Right lobe of liver (tissue), 6 donors: Measurements from ENCODE around the gene ATRIP. TPM values are rescaled to one million over a fixed set of nuclear protein-coding genes. Genes with fewer than 3 reads are reported as not detected.

ENCODE experiments used
- ATAC-seq, 4 donors: fragments of 200-7000 bp; cut with Tn5 transposase; one replicate each; pipeline ENCODE4 v1.9.1; 2020; ENCODE audit warnings: mild to moderate bottlenecking in 4 of 4, moderate library complexity in 4 of 4
- DNase-seq, 3 donors: peaks; one replicate each; pipeline ENCODE4 v3.0.0-alpha.2; 2020
- H3K27ac ChIP-seq, 3 donors: fragments of 200-600 bp; one replicate each; pipeline ENCODE4 v1.8.0; 2022
- H3K27me3 ChIP-seq, 2 donors: fragments of 200-600 bp; one replicate each; pipeline ENCODE4 v1.8.0; 2022
- H3K36me3 ChIP-seq, 4 donors: fragments of 200-600 bp; sonication (generic) in 1 of 4; one replicate each; pipeline versions ENCODE4 v1.5.1 to v1.8.0; 2017 to 2022; ENCODE audit warnings: control low read depth in 1 of 4
- H3K4me1 ChIP-seq, 4 donors: fragments of 200-600 bp; sonication (generic) in 1 of 4; one replicate each; pipeline versions ENCODE4 v1.5.1 to v1.8.0; 2017 to 2022; ENCODE audit warnings: control low read depth in 1 of 4
- H3K4me3 ChIP-seq, 3 donors: fragments of 200-600 bp; one replicate each; pipeline ENCODE4 v1.8.0; 2022
- H3K9me3 ChIP-seq, 4 donors: fragments of 200-600 bp; sonication (generic) in 1 of 4; one replicate each; pipeline versions ENCODE4 v1.5.1 to v1.8.0; 2017 to 2022; ENCODE audit warnings: control low read depth in 1 of 4
- CTCF ChIP-seq, 4 donors: fragments of 200-600 bp in 3 of 4; fragments of 450-650 bp in 1 of 4; IDR thresholded peaks; one replicate each; pipeline versions ENCODE4 v1.5.1 to v1.8.0; 2016 to 2022; ENCODE audit warnings: antibody characterized with exemption in 4 of 4, mild to moderate bottlenecking in 2 of 4
- POLR2A ChIP-seq: fragments of 450-650 bp; IDR thresholded peaks from one replicate; pipeline ENCODE4 v1.6.1; 2017; ENCODE audit warnings: antibody characterized with exemption, mild to moderate bottlenecking
- WGBS: methylation state at CpG from one replicate; pipeline ENCODE4 v1.1.6; 2018; ENCODE audit warnings: low coverage, low lambda C conversion rate; ENCODE audit not compliant: insufficient coverage; ENCODE audit errors: missing lambda C conversion rate; 5-methylcytosine and 5-hydroxymethylcytosine counted together
- intact Hi-C, 2 donors: fragments of 100-400 bp; cut with DNase I; formaldehyde crosslinking; loops; one replicate each; pipeline versions ENCODE4 v1.11.2 to v1.14.1; 2022
- total RNA-seq, 6 experiments: library from RNA; depleted of rRNA in 2 of 6; stranded (reverse); fragments of >200 nt in 2 of 6; fragmentation: NEBNext Ultra II Directional in 3 of 6; extraction: Animal tissue kit (Norgen Biotek cat#: 25700) in 3 of 6; gene quantifications; one replicate each; pipeline versions ENCODE4 v1.1.0 to v1.2.4, GENCODE V29; 2016 to 2023
- donor health status: DM: no; HTN: yes; CAD: no.
- donor health status: DM: no; HTN: no; CAD: no.
- donor health status: DM: no; HTN: no; CAD: no.
- donor health status: DM: no; HTN: yes; CAD: no.
- donor health status: DM: no; HTN: yes; CAD: no.

ATRIP gene
- total RNA-seq, 6 experiments from 2014 or later, result 2.4 to 4.5 (median 3.2) TPM

GRCh38 chr3:48493203-48493501 lies 46.6 kb downstream of the ATRIP start:
- H3K4me1 ChIP-seq, result no peaks in the 10 kb centered on the region
- no peak overlapping the region for H3K27ac ChIP-seq
- no peak overlapping the region for H3K4me3 ChIP-seq
- no peaks in the 10 kb centered on the region for H3K9me3 ChIP-seq
- 95% methylated on average over 3 of the region's 3 CpGs for WGBS
- TF ChIP-seq CTCF (IDR thresholded peaks at IDR 0.05) (no peak), POLR2A (no peak)
- DNase-seq (no peak), ATAC-seq (no peak)
- H3K27me3 ChIP-seq, result no peaks in the 10 kb centered on the region
- intact Hi-C loops, result no loop called here
- peaks cover 0 to 2% (median 0%) of the 10 kb centered on the region in 4 donors for H3K36me3 ChIP-seq

GRCh38 chr3:48500656-48501055 lies 54.1 kb downstream of the ATRIP start:
- Histone ChIP-seq H3K4me3 (no peak overlapping the region), H3K27ac (no peak overlapping the region), H3K4me1 (peaks cover 0 to 10% (median 2%) of the 10 kb centered on the region in 4 donors), H3K9me3 (no peaks in the 10 kb centered on the region), H3K36me3 (peaks cover 0 to 2% (median 0%) of the 10 kb centered on the region in 4 donors), H3K27me3 (no peaks in the 10 kb centered on the region)
- TF ChIP-seq POLR2A, result no peak
- TF ChIP-seq CTCF (IDR thresholded peaks at IDR 0.05), result no peak
- intact Hi-C loops, result loop anchor here in 1 of 2 donors (5.0 kb wide), 1 partner anchor 33 kb away; a partner anchor contains a TSS
- ATAC-seq, result no peak
- no CpG with 5 or more reads among the region's 5 CpGs for WGBS
- no peak for DNase-seq

- Histone ChIP-seq H3K9me3 (no peaks in the 10 kb centered on the region), H3K4me1 (peaks cover 0 to 10% (median 2%) of the 10 kb centered on the region in 4 donors), H3K27ac (no peak overlapping the region), H3K36me3 (peaks cover 0 to 2% (median 0%) of the 10 kb centered on the region in 4 donors), H3K4me3 (no peak overlapping the region), H3K27me3 (no peaks in the 10 kb centered on the region)
- no peak for TF ChIP-seq POLR2A
- no peak for TF ChIP-seq CTCF (IDR thresholded peaks at IDR 0.05)
- DNase-seq (no peak), ATAC-seq (no peak)
- WGBS, result no CpG with 5 or more reads among the region's 7 CpGs
- intact Hi-C loops, result loop anchor here in 1 of 2 donors (5.0 kb wide), 1 partner anchor 34 kb away; a partner anchor contains a TSS
Measured at GRCh38 chr3:48501196-48501595, 54.7 kb downstream of the ATRIP start.

- ATAC-seq (no peak), DNase-seq (no peak)
- no peak overlapping the region for H3K4me3 ChIP-seq
- WGBS, result 94% methylated on average over 2 of the region's 5 CpGs
- H3K27ac ChIP-seq, result no peak overlapping the region
- H3K36me3 ChIP-seq, result no peaks in the 10 kb centered on the region
- TF ChIP-seq POLR2A (no peak), CTCF (IDR thresholded peaks at IDR 0.05) (no peak)
- intact Hi-C loops, result loop anchor here in 1 of 2 donors (5.0 kb wide), 1 partner anchor 35 kb away; a partner anchor contains a TSS
- peaks cover 0 to 10% (median 2%) of the 10 kb centered on the region in 4 donors for H3K4me1 ChIP-seq
- no peaks in the 10 kb centered on the region for H3K27me3 ChIP-seq
- H3K9me3 ChIP-seq, result no peaks in the 10 kb centered on the region
Measured at GRCh38 chr3:48502121-48502520, 55.6 kb downstream of the ATRIP start.

GRCh38 chr3:48502728-48503168 lies 56.2 kb downstream of the ATRIP start:
- TF ChIP-seq CTCF (IDR thresholded peaks at IDR 0.05) (no peak), POLR2A (no peak)
- peak in 1 of 3 donors; percentile 49 for DNase-seq
- peak; percentile 10 to 49 (median 38) for ATAC-seq
- 80% methylated on average over 2 of the region's 6 CpGs for WGBS
- H3K36me3 ChIP-seq, result no peaks in the 10 kb centered on the region
- H3K9me3 ChIP-seq, result no peaks in the 10 kb centered on the region
- H3K4me3 ChIP-seq, result no peak overlapping the region
- peak overlapping the region in 2 of 3 donors; percentile 73 to 90 for H3K27ac ChIP-seq
- H3K4me1 ChIP-seq, result peaks cover 0 to 10% (median 2%) of the 10 kb centered on the region in 4 donors
- H3K27me3 ChIP-seq, result no peaks in the 10 kb centered on the region
- intact Hi-C loops, result loop anchor here in 1 of 2 donors (5.0 kb wide), 1 partner anchor 35 kb away; a partner anchor contains a TSS
